GM21825 (cell line): ENCODE measurements around the gene SPOP.
A peak's percentile ranks its signal among the peaks of the same experiment; 100 is the strongest.
"Not testable (repeated sequence)": the region's sequence is repeated elsewhere in the genome, so short reads cannot be mapped to it uniquely, and the experiment has no call there.

ENCODE experiments used
- ATAC-seq: cut with Tn5 transposase; IDR thresholded peaks from one replicate; pipeline ENCODE4 v1.9.1; 2021; ENCODE audit warnings: mild to moderate bottlenecking, moderate library complexity; ENCODE audit not compliant: unreplicated experiment

SPOP gene

DNA sequence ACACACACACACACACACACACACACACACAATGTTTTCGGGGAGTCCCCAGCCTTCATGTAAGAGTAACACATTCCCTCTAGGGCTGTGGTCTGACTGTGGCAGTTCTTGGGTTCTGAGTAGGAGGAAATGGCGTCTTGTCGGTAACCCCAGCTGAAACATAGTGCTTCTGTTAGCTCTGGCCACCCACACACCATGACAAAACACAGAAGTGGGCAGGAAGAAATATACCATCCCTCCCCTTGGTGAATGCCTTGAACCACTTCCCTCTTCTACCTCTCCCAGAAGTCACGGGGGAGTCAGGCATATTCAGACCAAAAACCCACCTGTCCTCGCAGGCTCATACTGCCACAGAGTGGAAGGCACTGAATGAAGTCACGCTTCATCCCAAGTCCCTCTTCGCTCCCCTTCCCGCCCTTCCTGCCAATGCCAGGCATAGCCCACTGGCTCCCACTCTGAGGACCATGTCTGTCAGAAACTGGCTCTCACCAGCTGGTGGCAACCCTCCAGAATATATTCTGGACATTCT is 18.4 kb upstream of the SPOP start:
- no peak for ATAC-seq

DNA sequence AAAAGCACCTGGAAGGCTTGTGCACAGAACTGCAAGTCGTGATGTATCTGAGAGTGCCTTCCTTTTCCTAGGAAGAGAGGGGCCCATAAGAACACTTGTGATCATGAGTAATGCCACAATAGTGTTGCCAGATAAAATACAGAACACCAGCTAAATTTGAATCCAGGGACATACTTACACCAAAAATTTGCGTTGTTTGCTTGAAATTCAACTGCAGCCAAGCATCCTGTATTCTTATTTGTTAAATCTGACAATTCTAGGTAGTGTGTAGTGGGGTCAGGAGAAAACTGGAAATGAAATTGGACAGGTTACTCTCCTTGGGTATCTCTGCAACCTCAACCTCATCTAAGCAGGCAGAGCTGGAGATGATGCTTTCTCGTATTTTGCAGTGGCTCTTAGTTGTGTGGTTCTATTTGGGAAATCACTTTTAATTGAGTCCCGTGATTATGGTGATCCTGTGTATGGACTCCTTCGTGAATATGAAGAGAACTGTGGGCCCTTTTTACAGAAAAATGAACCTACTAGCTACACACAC is 17.9 kb upstream of the SPOP start:
- ATAC-seq, result no peak

DNA sequence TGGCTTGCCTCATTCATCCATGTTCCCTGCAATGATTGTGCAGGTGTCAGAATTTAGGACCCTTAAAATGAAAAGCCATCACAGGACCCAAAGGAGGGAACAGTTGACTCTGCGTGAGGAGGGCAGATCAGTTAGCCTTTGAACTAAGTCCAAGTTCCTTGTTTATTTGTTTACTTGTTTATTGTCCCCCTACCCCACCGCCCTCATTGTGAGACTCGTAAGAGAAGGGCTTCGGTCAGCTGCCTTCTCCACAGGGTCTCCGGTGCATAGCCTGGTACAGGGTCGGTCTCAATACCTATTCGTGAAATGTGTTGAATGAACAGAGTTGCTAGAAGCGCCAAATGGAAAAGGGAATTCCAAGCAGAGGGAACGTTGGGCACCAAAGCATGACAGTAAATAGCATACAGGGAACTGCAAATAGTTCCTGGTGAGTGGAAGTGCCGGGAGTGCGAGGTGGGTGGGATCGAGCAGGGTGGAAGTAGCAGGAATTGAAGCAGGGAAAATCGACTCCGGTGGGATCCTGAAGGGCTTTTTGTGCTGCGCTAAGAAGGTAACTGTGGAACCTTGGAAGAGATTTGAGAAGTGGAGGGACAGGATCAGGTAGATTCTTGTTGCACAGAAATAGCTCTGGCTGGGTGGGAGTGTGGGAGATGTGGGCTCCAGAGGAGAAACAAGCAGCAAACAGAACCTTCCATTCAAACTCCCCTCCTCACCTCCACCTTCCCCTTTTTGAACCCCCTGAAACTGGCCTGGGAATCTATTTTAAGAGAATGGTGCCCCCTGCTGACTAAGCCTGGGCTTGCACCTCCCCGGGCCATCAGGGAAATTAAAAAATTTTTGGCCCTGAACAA is 17.2 kb upstream of the SPOP start:
- ATAC-seq, result no peak

DNA sequence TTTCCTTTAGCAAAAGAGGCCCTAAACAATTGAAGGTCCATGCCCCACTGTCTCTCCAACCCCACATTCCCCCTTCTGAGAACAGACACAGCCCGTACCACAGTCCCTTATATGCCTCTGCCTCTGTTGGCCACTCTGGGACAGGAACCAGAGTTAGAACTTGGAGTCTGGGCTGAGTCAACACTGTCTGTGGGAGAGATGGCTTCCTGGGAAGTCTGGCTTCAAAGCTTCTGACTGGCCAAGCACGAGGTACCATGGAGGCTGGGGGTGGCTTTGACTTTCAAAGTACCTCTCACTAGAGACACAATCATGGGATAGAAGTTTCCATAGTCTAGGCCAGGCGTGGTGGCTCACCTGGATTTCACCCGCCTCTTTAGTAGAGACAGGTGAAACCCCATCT is 14.9 kb upstream of the SPOP start:
- ATAC-seq, result no peak

DNA sequence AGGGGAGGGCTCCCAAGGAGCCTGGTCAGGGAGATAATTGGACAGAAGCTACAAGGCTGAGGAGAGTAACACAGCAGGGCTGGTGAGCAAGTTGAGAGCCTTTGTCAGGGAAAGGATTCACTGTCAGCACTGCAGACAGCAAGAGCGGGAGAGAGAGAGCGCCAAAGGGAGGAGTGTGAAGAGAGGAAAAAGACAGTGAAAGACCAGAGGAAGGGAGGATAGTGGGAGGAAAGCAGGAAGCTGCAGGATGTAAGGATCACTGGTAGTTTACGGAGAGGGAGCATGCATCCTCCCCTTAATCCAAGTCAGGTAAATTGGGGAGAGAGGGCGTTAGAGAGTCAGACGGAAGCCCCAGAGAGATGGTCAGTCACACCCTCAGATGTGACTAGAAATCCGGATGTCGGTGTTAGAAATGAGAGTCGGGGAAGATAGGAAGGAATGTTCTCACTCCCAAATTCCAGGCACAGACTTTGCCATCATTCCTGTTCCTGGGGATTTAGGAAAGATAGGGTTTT is 13.8 kb upstream of the SPOP start:
- ATAC-seq, result no peak

DNA sequence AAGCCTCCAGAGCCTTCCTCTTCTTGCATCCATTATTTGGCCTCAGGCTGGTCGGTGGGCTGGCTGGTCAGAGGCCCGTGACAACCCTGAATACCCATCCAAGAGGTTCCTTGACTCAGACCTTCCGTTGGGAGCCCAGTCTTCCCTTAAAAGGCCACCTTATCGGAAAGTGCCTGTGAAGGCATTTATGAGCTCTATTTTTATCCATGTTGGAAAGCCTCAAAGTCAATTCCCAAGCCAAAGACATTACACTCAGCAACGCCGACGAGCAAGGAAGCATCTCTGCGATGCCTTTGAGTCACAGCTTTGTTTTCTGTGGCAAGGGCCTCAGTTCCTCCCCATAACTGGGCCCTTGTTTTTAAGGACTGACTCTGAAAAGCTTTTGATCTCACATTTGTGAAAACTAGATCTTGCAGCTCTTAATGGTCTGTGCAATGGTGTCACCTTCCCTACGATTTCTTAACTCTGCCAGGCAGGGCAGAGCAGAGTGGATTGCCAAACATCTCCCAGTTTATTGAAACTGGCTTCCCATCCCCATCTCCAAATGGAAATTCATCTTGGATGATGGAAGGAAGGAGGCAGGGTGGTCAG is 13.3 kb upstream of the SPOP start:
- ATAC-seq, result no peak

DNA sequence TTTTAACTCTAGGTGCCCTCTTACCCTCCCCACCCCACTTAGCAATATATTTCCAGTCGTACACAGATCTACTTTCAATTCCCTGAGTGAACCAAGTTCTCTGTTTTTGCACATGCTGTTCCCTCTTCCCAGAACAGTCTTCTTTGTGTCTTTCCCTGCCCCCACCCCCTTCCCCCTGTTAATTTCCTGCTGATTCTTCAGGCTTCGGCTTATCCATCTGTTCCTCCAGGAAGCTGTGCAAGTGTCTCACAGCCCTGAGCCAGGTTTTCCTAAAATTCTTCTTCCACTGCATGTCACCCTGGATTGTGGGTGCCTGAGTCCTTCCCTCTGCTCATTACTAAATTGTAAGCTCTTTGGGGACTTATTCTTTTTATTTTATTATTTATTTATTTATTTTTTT is 12.4 kb upstream of the SPOP start:
- ATAC-seq, result no peak

DNA sequence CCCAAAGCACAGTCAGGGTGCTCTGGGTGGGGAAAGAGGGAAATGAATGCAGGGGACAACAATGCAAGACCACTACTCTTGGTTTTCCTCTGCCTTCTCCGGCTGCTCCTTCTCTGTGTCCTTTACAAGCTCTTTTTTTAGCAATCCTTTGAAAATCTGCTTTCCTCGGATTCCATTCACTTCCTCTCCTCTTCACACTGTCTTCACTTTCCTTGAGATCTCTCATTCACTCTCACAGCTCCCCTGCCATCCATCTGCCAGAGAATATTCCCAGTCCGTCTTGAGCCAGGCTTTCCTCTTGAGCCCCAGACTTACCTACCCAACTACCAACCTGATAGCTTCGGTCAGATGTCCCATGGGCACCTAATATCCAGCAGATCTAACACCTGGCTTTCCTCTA is 11.0 kb upstream of the SPOP start:
- ATAC-seq, result no peak

DNA sequence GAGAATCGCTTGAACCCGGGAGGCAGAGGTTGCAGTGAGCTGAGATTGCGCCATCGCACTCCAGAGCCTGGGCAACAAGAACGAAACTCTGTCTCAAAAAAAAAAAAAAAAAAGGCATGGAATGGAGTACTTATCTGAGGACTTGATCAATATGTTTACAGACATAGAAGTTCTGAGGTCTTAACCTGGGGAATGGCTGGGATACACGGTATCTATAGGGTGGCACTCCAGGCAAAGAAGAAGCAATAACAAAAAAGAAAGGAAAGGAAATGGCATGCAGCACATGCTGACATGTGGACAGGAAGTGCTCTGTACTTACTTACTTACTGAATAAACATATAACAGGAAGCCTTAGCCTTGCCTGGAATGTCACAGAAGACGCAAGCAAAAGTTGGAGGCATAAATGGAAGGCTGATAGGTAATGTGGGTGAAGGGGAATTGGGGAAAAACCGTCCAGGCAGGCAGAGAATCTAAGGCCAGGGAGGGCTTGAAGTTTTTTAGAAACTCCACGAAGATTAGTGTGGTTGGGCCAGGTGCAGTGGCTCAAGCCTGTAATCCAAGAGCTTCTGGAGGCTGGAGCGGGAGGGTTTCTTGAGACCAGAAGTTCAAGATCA is 10.1 kb upstream of the SPOP start:
- ATAC-seq, result no peak

DNA sequence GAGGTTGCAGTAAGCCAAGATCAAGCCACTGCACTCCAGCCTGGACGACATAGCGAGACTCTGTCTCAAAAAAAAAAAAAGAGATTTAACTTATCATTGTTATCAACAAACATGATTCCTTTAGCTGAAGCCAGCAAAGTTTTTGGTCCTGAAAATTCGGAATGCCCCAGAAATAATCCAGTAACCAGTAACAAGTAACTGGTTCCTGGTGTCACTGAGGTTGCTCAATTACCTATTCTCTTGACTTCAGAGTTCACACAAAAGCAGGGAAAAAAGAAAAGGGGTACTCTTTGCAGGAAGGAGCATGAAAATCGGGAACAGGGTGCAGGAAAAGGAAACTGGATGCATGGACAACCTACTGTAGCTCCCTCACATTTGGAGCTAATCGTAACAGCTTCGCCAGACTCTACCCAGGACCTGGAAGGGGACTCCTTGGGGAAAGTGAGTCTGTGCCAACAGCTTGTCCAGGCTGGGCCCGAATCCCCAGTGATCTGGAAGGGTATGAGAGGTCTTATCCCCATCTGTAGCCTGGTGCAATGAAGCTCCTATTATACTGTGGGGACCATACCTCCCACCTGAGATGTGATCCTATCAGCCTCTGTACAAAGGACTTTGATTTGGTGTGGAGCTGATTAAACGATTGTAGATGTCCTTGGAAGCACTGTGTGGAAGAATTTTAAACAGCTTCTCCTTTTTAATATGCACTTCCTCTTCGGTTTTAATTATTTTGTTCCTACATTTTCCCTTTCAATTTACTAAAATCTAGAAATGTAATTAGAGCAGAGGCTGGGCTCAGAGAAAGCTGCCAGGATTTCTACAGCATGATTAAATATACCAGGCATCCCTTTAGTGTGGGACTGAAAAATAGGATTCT is 3.4 kb upstream of the SPOP start:
- ATAC-seq, result no peak

DNA sequence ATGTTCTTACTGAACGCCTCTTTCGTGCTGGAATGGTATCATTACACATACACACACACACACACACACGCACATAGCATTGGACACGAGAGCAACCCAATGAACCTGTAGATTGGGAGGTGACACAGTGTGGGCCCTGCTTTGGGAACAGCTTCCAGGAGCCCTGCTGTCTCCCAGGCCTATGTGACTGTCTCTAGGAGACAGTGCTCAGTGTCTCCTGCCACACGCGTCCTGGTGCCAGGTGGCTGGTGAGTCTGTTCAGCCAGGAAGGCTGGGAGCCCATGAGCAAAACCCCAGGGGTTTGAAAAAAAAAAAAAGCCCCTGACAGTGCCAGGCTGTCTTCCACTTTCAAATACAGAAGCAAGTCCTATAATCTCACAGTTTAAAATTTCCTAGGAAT is 2.4 kb upstream of the SPOP start:
- ATAC-seq, result no peak

DNA sequence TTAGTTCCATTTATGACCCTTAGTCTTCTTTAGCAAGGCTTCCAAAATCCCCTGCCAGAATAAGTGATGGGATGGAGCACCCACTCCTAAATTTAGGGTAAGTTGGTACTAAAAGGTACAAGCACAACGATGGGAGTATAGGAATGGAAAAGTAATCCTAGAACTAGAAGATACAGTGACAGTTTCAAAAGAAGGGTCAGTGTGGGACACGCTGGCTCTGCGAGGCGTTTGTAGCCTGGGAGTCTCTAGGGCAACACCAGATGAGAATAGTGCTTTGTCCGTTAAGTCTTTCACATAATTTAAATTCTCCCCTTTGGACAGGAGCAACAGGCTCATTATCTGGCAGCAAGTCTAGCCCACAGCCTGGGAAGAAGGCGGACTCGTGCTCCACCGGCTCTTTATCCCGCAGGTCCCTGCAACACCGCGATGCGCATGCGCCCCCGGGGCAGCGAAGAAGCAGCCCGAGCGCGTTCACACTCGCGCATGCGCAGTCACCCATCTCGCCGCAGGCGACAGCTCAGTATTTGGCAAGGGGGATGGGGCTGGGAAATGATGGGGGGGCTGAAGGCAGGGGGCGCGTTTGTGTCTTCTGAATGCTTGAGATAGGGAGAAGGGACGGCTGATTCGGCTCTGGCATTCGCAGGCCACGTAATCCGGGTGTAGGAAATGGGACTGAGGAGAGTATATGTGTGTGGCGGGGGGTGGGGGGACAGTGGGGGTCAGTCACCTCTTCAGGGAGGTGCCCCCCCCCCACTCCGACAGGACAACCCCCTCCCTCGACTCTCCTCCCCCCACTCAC is 564 bp downstream of the SPOP start:
- peak; percentile 52 for ATAC-seq

DNA sequence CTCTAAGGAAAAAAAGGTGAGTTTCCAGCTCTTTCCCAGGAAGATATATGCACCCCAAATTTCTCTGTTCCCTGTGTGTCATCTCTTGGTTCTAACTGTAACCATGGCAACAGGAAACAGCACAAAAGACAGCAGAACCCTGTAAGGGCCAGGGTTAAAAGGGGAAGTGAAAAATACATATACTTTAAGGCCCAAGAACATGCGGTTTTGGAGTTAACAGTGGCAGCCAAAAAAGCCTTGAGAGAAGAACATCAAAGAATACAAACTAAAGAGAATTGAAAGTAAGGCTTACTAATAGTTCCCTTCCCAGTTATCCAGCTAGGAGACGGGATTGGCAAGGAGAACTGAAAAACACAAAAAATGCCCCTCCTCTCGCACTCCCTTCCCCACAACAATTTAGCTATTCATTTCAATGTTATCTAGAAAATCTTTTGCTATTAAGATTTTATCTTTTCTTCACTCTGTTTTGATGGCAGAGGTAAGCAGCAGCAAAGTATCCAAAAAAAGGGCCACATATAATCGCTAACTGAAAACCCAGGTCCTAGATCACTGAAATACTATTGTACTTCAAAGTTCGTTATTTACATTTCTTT is 1.5 kb downstream of the SPOP start:
- ATAC-seq, result peak; percentile 60

DNA sequence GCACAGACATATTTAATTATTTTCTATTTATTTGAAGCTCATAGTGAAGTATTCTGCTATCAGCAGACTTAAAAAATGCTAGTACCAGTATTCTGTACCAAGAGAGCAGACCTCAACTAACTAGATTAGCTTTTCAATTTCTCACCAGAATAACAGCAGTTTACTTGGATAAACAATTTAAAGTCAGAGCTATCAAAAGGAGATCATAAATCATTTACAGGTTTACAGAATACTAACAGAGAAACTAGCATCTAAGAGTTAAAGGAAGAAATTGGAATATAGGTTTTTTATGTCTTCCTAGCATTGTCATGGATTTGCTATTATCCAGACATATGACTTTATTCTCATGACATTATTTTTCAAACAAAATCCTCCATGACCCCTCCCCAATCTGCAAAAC is 3.4 kb downstream of the SPOP start:
- ATAC-seq, result no peak

DNA sequence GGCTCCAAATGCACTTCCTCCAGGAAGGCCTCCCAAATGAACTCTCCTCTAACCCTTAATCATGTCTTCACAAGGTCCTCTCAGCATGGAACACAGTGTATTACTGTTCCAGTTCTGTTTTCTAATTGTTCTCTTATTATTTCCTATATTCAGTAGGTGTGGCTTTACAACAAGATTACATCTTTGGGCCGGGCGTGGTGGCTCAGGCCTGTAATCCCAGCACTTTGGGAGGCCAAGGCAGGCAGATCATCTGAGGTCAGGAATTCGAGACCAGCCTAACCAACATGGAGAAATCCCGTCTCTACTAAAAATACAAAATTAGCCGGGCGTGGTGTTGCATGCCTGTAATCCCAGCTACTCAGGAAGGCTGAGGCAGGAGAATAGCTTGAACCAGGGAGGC is 4.2 kb downstream of the SPOP start:
- not testable (repeated sequence) for ATAC-seq

DNA sequence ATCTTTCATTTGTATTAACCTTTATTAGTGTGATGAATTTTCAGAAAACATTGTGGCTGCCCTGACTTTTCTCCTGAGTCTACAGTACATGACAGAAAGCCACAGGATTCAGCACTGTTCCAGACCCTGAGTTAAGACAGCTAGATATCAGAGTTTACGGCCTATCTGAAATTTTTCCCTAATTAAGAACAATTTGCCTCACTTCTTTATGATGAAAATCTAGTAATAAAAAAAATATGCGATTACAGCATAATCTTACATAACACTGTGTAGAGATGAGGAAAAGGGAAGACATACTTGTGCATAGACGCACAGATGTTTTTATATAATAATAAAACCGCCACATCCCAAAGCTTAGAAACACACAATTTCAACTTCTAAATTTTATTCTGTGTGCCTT is 7.3 kb downstream of the SPOP start:
- no peak for ATAC-seq

DNA sequence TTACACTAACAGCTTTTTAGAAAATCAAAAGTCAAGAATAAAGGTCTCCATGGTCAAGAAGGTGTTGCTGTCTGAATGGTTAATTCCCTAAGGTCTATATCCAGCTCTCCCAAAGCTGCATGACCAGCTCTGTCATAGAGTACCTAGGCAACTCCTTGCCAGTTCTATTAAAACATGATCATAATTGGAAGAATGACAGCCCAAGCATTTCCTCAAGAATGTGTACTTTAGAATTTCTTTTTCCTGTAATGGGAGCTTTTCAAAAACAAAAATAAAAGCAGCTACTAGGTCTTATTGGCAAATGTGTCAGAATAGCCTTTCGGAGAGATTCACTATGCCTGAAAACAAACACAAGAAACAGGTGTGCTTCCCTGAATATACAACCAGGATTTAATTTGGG is 7.9 kb downstream of the SPOP start:
- ATAC-seq, result no peak

DNA sequence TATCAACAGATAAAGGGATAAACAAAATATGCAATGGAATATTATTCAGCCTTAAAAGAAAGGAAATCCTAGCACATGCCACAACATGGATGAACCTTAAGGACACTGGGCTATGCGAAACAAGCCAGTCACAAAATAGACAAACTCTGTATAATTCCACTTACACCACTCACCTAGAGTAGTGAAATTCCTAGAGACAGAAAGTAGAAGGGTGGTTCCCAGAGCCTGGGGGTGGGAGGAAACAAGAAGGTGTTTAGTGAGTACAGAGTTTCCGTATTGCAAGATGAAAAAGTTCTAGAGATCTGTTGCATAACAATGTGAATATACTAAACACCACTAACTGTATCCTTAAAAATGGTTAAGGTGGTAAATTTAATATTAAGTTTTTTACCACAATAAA is 10.0 kb downstream of the SPOP start:
- no peak for ATAC-seq

DNA sequence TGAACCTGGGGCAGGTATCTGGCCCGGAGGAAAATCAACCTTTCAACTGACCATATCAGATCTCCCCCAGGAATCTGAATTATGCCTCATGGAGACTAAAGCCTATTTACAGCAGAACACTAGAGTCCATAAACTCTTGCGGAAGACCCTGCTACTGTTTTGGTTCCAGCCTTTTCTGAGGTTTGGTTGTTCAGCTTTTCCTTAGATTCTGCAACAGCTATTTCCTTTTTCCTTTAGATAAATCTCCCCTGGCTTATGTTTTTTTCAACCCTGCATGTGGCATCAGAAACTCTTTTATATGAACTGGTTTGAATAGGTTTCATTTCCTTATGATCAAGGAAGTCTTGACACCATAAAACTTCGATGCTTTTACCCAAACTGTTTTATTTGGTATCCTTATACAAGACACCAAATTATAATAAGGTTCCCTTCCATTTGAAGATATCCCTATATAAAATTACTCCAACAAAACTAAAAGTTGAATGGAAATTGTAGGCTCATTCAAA is 13.1 kb downstream of the SPOP start:
- no peak for ATAC-seq
